HG02973 (cell line): Measurements from ENCODE around the gene HPSE2.

Experiments
- ATAC-seq: cut with Tn5 transposase; IDR thresholded peaks from one replicate; pipeline ENCODE4 v1.9.1; 2021; ENCODE audit warnings: moderate library complexity; ENCODE audit not compliant: unreplicated experiment

HPSE2 gene

DNA sequence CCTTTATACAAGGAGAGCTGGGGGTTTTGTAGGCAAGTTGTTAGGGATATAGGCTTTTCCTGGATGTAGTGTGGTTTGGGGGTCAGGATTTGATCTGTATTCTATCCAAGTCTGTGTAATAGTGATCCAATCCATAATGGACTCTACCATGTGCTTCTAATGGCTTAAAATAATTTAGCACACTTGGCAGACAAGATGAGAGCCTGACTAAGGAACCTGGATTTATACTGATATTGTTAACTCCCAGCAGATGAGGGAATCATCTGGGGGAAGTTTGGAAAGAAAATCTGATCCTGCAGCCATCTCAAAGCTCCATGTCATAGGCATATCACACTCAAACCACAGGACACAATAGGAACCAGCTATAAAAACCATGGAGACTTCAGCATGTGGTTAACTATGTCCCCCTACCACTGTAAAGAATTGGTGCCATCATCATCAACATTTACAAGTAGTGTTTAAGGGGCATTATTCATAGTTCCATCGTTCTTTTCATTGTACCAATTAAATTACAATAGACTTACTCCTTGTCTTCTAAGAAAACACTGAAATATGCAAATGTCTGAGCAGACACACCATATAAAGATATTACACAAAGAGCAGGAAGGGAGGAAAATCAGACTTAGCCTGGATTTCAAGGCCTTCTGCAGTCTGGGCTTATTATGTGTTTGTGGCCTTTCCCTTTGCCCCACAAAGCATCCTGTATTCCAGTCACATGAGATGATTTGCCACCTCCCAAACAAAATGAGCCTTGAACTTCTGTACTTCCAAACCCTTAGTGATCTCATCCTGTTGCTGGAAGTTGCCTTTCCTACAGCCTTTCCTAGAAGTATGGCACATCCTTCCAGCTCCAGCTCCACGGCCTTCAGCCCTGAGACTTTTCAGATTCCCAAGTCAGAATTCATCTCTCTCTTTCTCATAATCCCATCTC, 766.4 kb downstream of the HPSE2 start:
- no peak for ATAC-seq

- ATAC-seq = peak; percentile 95
Observed at GRCh38 chr10:98467506-98468318, 767.9 kb downstream of the HPSE2 start.

GRCh38 chr10:98466861-98467505, 768.7 kb downstream of the HPSE2 start:
- ATAC-seq = peak; percentile 6

- no peak for ATAC-seq
Observed at GRCh38 chr10:98465866-98466265, 769.8 kb downstream of the HPSE2 start.

DNA sequence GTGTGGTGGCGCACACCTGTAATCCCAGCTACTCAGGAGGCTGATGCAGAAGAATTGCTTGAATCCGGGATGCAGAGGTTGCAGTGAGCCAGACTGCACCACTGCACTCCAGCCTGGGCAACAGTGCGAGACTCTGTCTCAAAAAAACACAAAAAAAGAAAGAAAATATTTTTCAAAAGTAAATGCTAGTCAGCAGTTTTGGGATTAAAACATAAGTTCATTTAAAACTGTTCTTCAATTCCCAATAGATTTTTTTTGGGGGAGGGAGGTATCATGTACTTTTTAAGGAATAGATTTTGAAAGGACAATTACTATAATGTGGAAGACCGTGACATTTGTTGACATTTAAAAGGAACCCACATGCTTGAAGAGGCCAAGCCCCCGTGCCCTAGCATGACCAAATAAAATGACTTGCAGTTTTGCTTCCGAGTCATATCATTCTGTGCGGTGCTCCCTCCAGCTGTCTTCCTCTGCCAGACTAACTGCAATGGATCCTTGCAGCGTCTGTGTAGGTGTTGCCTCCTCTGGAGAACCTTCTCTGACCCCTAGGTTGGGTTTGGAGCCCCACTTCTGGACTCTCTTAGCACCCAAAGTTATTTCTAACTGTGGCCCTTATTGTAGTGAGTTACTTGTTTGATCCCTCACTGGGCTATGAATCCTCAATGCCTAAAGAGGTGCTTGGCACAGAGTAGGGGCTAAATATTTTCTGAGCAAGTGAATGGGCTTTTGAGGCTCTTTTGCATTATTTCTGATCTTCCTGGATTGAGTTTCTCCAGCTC, 771.5 kb downstream of the HPSE2 start:
- no peak for ATAC-seq

DNA sequence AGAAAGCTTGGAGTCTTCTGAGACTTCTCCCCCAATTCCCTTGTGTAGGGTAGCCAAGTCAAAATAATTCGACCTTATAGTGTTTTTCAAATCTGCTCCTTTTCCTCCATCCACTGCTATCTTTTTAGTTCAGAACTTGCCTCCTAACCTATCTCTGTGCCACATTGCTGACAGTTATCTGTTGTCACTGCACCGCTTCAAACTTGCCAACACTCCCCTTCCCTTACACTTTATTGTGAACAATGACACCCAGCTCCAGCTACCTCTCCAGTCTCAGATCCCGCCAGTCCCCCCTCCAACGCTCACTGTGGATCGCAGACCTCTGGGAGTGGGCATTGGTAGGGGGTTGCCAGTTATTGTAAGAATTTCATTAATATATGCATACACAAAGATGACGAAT, 772.6 kb downstream of the HPSE2 start:
- no peak for ATAC-seq

DNA sequence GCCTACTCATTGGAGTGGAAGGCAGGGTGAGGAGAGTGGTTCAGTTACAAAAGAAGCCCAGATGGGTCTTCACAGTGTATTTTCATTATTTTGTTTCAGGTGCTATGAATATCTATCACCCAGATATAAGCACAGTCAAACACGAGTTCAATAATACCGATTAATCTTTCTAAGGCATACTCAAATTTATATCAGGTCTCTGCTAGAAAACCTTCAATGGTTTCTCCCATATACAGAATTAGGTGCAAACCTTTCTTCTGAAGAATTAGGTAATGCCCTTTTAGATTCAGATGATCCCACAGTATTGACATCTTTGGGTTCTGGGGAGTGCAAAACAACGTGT, 774.2 kb downstream of the HPSE2 start:
- no peak for ATAC-seq

- ATAC-seq = no peak
Observed at GRCh38 chr10:98460837-98461499, 774.7 kb downstream of the HPSE2 start.

DNA sequence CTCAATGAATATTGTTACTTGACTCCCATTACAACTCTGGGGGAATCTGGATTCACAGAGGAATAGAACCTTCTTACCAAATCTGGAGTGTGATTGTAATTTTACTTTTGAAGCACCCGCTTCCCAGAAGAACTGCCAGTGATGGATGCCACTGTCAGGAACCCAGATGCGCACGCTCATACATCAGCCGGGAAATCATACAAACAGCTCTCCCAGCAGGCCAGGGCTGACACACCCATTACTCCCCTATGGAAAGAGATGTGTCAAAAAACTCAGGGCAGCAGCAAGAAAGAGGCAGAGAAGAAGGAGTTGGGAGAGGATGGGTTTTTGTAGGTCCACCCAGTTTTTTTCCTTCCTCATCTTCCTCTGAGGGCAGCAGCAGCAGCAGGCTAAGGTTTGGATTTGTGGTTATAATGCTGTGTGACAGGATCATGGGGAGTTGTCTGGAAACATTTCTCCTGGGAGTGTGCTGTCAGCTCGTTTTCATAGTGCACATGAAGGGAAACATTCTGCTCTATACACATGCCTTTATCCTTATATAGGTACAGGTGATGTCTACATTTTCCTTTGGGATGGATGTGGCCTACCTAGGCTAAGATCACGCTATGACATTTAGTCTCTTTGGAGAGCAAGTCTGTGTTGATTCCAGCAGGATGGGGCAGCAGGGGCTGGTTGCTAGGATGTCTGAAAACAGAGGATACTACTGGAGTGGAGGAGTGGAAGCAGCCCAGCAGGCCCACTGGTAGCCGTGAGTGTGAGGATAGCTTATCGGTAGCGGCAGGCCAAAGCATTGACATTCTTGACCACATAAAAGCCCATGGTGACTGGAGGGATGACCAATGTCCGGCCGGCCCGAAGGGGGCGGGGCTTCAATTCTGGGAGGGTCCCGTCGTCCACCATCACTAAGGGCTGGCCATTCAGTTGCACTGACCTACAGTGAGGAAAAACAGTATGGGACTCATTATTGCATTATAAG, 776.6 kb downstream of the HPSE2 start:
- no peak for ATAC-seq

- ATAC-seq = no peak
Observed at GRCh38 chr10:98457721-98458120, 777.9 kb downstream of the HPSE2 start.

GRCh38 chr10:98456686-98457482, 778.8 kb downstream of the HPSE2 start:
- no peak for ATAC-seq

DNA sequence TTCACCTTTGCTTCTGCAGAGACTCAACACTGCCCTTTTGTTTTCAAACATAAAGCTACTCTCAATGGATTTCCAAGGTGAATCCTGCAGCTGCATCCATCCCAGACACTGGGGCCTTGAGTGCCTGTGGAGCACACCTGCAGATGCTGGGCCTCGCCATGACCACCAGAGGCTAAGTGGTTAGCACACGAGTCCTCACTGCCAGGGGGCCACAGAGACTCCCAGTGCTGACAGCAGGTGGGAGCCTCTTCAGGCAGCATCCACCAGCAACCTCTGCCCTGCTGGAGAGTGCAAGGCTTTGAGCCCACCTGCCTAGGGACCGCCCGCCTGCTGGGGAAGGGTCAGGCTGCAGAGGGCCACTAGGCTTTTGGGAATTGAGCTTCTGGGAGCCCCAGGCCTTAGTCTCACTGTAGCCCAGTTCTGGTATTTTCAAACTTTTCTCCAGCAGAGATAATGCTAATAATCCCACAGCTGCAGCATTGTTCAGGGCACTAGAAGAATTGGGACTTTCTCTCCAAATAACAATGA, 779.5 kb downstream of the HPSE2 start:
- ATAC-seq = no peak

GRCh38 chr10:98453729-98454128, 781.9 kb downstream of the HPSE2 start:
- no peak for ATAC-seq

DNA sequence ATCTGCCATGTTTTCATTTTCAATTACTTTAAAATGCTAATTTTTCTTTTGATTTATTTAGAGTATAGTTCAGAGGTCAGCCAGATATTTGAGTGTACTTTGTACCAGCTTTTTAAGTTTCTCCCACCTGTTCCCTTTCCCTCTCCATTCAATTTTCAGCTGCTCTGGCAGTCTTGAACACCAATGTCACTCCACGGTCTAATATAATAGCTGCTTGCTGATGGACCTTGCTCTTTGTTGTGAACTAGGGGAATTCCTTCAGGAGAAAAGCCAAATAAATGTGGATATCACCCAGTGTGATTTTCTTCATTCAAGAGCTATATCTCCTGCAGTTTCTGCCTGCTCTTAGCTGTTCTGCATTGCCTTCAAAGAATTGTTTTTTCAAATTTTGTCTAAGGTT, 785.0 kb downstream of the HPSE2 start:
- no peak for ATAC-seq

DNA sequence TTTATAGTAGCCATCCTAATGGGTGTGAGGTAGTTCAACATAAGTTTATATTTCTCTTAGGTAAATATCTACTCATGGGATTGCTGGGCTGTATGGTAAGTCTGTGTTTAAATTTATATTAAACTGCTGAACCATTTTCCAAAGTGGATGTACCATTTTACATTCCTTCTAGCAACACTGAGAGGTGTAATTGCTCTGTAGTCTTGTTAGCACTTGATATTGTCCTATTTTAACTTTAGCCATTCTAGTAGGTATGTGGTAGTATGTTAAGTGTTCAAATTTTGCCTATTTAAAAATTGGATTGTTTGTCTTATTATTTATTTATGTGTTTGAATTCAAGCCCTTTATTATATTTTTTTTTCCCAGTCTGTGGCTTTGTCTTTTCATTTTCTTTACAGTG, 786.4 kb downstream of the HPSE2 start:
- ATAC-seq = no peak

GRCh38 chr10:98446661-98447221, 788.9 kb downstream of the HPSE2 start, which contains the start of gene HPS1:
TSS of gene HPS1 (minus strand) at chr10:98446935. CDS start at chr10:98443240, 3,695 bp downstream.
- peak; percentile 87 for ATAC-seq

GRCh38 chr10:98446151-98446660, 789.4 kb downstream of the HPSE2 start:
- ATAC-seq = peak; percentile 14
